ENCODE results near the gene ELMO3. TPM values are rescaled to one million over a fixed set of nuclear protein-coding genes. Genes with fewer than 3 reads are reported as not detected.

ELMO3 gene
- total RNA-seq, 4 donors from 2014 or later = 0.51 to 1.5 (median 0.93) TPM

DNA sequence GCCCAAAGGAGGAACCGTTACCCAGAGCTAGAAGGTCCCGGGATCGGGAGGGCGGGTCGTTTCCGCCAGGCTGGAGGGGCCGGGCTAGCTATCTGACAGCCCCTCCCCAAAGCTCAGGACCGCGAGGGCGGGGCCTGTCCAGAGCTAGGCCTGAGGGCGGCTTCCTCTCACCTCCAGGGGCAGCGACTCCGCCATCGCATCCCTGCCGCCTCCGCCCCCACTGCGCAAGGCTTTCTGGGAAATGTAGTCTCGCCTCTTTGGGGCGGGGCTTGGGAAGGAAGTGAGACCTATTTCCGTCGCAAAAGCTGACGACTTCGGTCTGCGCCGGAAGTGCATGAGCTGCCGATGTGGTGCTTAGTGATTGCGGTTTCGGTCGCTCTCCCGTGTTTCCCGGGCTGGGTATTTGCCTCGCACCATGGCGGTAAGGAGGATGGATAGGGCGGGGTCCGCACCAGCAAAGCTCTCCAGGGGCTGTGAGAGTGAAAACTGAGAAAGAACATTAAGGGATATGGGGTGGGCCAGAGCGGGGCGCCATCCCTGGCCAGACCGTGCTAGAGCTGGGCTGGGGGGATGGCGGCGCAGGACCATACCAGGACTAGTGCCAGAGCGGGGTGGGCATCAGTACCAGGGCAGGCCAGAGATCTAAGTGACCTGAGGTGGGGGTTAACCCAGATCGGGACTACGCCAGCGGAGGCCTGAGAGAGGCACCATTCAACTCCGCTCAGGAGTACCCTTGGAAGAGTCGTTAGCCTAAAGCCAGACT, 28.1 kb downstream of the ELMO3 start, which contains the start of gene TMEM208:
TSS of gene TMEM208 (plus strand) at position 327 of the 763 bp plus-strand sequence. CDS start at position 416, 89 bp downstream.
- TF ChIP-seq, protein P1, sequence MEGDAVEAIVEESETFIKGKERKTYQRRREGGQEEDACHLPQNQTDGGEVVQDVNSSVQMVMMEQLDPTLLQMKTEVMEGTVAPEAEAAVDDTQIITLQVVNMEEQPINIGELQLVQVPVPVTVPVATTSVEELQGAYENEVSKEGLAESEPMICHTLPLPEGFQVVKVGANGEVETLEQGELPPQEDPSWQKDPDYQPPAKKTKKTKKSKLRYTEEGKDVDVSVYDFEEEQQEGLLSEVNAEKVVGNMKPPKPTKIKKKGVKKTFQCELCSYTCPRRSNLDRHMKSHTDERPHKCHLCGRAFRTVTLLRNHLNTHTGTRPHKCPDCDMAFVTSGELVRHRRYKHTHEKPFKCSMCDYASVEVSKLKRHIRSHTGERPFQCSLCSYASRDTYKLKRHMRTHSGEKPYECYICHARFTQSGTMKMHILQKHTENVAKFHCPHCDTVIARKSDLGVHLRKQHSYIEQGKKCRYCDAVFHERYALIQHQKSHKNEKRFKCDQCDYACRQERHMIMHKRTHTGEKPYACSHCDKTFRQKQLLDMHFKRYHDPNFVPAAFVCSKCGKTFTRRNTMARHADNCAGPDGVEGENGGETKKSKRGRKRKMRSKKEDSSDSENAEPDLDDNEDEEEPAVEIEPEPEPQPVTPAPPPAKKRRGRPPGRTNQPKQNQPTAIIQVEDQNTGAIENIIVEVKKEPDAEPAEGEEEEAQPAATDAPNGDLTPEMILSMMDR (IDR thresholded peaks at IDR 0.05; ENCODE audit: low read depth) = no peak

- TF ChIP-seq, protein P1 (IDR thresholded peaks at IDR 0.05; ENCODE audit: low read depth) = no peak
Observed at GRCh38 chr16:67227567-67227921, 28.6 kb downstream of the ELMO3 start.

GRCh38 chr16:67228034-67228785, 29.3 kb downstream of the ELMO3 start:
- TF ChIP-seq, protein P1 (IDR thresholded peaks at IDR 0.05; ENCODE audit: low read depth) = no peak

- TF ChIP-seq, protein P1 (IDR thresholded peaks at IDR 0.05; ENCODE audit: low read depth) = no peak
Observed at GRCh38 chr16:67228905-67229304, 30.0 kb downstream of the ELMO3 start.

GRCh38 chr16:67229906-67230808, 31.2 kb downstream of the ELMO3 start:
- TF ChIP-seq, protein P1 (IDR thresholded peaks at IDR 0.05; ENCODE audit: low read depth) = no peak

GRCh38 chr16:67230809-67231660, 32.1 kb downstream of the ELMO3 start:
- TF ChIP-seq, protein P1 (IDR thresholded peaks at IDR 0.05; ENCODE audit: low read depth) = no peak

Measured in subcutaneous adipose tissue (tissue), 4 donors.